WTC11 (cell line): ENCODE measurements around the gene SNIP1. TPM values are rescaled to one million over a fixed set of nuclear protein-coding genes. Genes with fewer than 3 reads are reported as not detected.

Experiments
- ATAC-seq: fragments of 200-7000 bp; cut with Tn5 transposase; 2 replicates; pipeline ENCODE4 v1.10.0; 2021; ENCODE audit warnings: mild to moderate bottlenecking, moderate library complexity
- CTCF ChIA-PET: fragments of 300-600 bp; sonication (Branson Sonifier 250); formaldehyde crosslinking; loops from one replicate; lab custom pipeline; 2021; ENCODE audit warnings: antibody characterized with exemption; lab: Charles Lee
- POLR2A ChIA-PET: fragments of 350-600 bp; sonication (Branson Sonifier 250); formaldehyde crosslinking; loops from one replicate; lab custom pipeline; 2021; ENCODE audit warnings: antibody characterized with exemption; lab: Charles Lee
- DNase-seq: peaks from one replicate; pipeline ENCODE4 v3.0.0; 2021; ENCODE audit warnings: low spot score
- H3K27ac Mint-ChIP-seq: 2 replicates; pipeline ENCODE4 v1.8.0; 2021; ENCODE audit warnings: mixed read lengths
- H3K27me3 Mint-ChIP-seq: 2 replicates; pipeline ENCODE4 v1.8.0; 2021; ENCODE audit warnings: low read depth, mild to moderate bottlenecking, moderate library complexity, mixed read lengths
- H3K36me3 Mint-ChIP-seq: 2 replicates; pipeline ENCODE4 v1.8.0; 2021; ENCODE audit warnings: mixed read lengths
- H3K4me1 Mint-ChIP-seq: 2 replicates; pipeline ENCODE4 v1.8.0; 2022; ENCODE audit warnings: mixed read lengths
- H3K4me3 Mint-ChIP-seq: 2 replicates; pipeline ENCODE4 v1.8.0; 2021; ENCODE audit warnings: mild to moderate bottlenecking, moderate library complexity, mixed read lengths
- H3K9me3 Mint-ChIP-seq: 2 replicates; pipeline ENCODE4 v1.8.0; 2021; ENCODE audit warnings: mixed read lengths
- ATF1 ChIP-seq: sonication (generic); formaldehyde crosslinking; IDR thresholded peaks from 2 replicates; pipeline ENCODE4 v1.8.1; 2023; ENCODE audit warnings: mild to moderate bottlenecking, moderate library complexity, missing genetic modification reagents
- CREM ChIP-seq: sonication (generic); formaldehyde crosslinking; IDR thresholded peaks from 2 replicates; pipeline ENCODE4 v1.8.1; 2022; ENCODE audit warnings: mild to moderate bottlenecking, missing genetic modification reagents, moderate library complexity
- ERG ChIP-seq: fragments of 250-450 bp; sonication (Bioruptor Pico); IDR thresholded peaks from 2 replicates; pipeline ENCODE4 v1.8.0; 2021; ENCODE audit warnings: mild to moderate bottlenecking
- ESRRA ChIP-seq: sonication (generic); formaldehyde crosslinking; IDR thresholded peaks from 2 replicates; pipeline ENCODE4 v1.8.1; 2022; ENCODE audit warnings: mild to moderate bottlenecking, missing genetic modification reagents, borderline replicate concordance
- ETV6 ChIP-seq: sonication (generic); formaldehyde crosslinking; IDR thresholded peaks from 2 replicates; pipeline ENCODE4 v1.8.1; 2022; ENCODE audit warnings: mild to moderate bottlenecking, missing genetic modification reagents
- GABPB1 ChIP-seq: sonication (generic); formaldehyde crosslinking; IDR thresholded peaks from 2 replicates; pipeline ENCODE4 v1.8.1; 2023; ENCODE audit warnings: mild to moderate bottlenecking, missing genetic modification reagents
- GRHL2 ChIP-seq: fragments of 250-450 bp; sonication (Bioruptor Pico); IDR thresholded peaks from 2 replicates; pipeline ENCODE4 v1.8.0; 2022; ENCODE audit warnings: mild to moderate bottlenecking, moderate library complexity; ENCODE audit not compliant: insufficient replicate concordance, severe bottlenecking
- JAZF1 ChIP-seq: fragments of 250-450 bp; sonication (Bioruptor Pico); IDR thresholded peaks from 2 replicates; pipeline ENCODE4 v1.9.0; 2021; ENCODE audit warnings: moderate library complexity, mild to moderate bottlenecking, inconsistent platforms
- JUN ChIP-seq: sonication (generic); formaldehyde crosslinking; IDR thresholded peaks from 2 replicates; pipeline ENCODE4 v1.8.0; 2023; ENCODE audit warnings: mild to moderate bottlenecking, missing genetic modification reagents
- MYBL2 ChIP-seq: sonication (generic); formaldehyde crosslinking; IDR thresholded peaks from 2 replicates; pipeline ENCODE4 v1.8.1; 2023; ENCODE audit warnings: mild to moderate bottlenecking, moderate library complexity, missing genetic modification reagents
- NFATC4 ChIP-seq: fragments of 250-450 bp; sonication (Bioruptor Pico); IDR thresholded peaks from 2 replicates; pipeline ENCODE4 v1.9.0; 2021; ENCODE audit warnings: mild to moderate bottlenecking
- NFYB ChIP-seq: sonication (generic); formaldehyde crosslinking; conservative IDR thresholded peaks from 2 replicates; pipeline ENCODE4 v1.8.0; 2022; ENCODE audit warnings: low read depth, missing genetic modification reagents
- PRRX2 ChIP-seq: fragments of 250-450 bp; sonication (Bioruptor Pico); IDR thresholded peaks from 2 replicates; pipeline ENCODE4 v1.8.0; 2021; ENCODE audit warnings: mild to moderate bottlenecking
- SMAD3 ChIP-seq: sonication (generic); formaldehyde crosslinking; IDR thresholded peaks from 2 replicates; pipeline ENCODE4 v1.8.0; 2022; ENCODE audit warnings: missing genetic modification reagents, mild to moderate bottlenecking, borderline replicate concordance
- TCF7 ChIP-seq: sonication (generic); formaldehyde crosslinking; IDR thresholded peaks from 2 replicates; pipeline ENCODE4 v1.8.0; 2022; ENCODE audit warnings: mild to moderate bottlenecking, low read depth, missing genetic modification reagents, moderate library complexity
- ZBTB43 ChIP-seq: sonication (generic); formaldehyde crosslinking; IDR thresholded peaks from 2 replicates; pipeline ENCODE4 v1.8.1; 2023; ENCODE audit warnings: mild to moderate bottlenecking, missing genetic modification reagents
- ZNF121 ChIP-seq: sonication (generic); formaldehyde crosslinking; IDR thresholded peaks from 2 replicates; pipeline ENCODE4 v1.8.0; 2023; ENCODE audit warnings: missing genetic modification reagents
- ZNF416 ChIP-seq: fragments of 250-450 bp; sonication (Bioruptor Pico); IDR thresholded peaks from 2 replicates; pipeline ENCODE4 v1.9.0; 2021; ENCODE audit warnings: mild to moderate bottlenecking, inconsistent platforms
- total RNA-seq: library from RNA; stranded (reverse); gene quantifications from 3 replicates; pipeline ENCODE4 v1.2.3, GENCODE V29; 2021
- TF ChIP-seq, protein P1 (sequence below): sonication (generic); formaldehyde crosslinking; IDR thresholded peaks from 2 replicates; pipeline ENCODE4 v1.8.1; 2022; ENCODE audit warnings: mild to moderate bottlenecking, missing genetic modification reagents, moderate library complexity, borderline replicate concordance
- TF ChIP-seq, protein P2 (sequence below): fragments of 250-450 bp; sonication (Bioruptor Pico); IDR thresholded peaks from 2 replicates; pipeline ENCODE4 v1.9.0; 2021; ENCODE audit warnings: moderate library complexity, mild to moderate bottlenecking, inconsistent platforms, borderline replicate concordance
- TF ChIP-seq, protein P3 (sequence below): fragments of 200-600 bp; IDR thresholded peaks from 2 replicates; pipeline ENCODE4 v1.8.0; 2022; ENCODE audit warnings: antibody characterized with exemption

SNIP1 gene
- total RNA-seq, 1 experiment from 2014 or later, result 18.3 TPM

DNA sequence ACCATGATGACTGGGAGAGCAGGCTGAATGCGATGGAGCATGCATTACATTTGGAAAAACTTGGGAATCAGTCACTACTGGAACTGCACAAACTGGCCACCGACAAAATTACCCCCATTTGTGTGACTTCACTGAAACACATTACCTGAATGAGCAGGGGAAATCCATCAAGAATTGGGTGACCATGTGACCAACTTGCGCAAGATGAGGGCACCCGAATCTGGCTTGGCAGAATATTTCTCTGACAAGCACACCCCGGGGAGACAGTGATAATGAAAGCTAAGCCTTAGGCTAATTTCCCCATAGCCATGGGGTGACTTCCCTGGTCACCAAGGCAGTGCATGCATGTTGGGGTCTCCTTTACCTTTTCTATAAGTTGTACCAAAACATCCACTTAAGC is 9.1 kb downstream of the SNIP1 start:
- H3K9me3 Mint-ChIP-seq, result no peaks in the 10 kb centered on the region
- no peak overlapping the region for H3K27ac Mint-ChIP-seq
- H3K36me3 Mint-ChIP-seq, result peaks cover 44% of the 10 kb centered on the region
- CTCF ChIA-PET, result interaction anchor here (0.5 kb wide), 1 partner anchor 35 kb away, joined by 3 read pairs; no protein-coding TSS in a partner anchor
- DNase-seq (no peak), ATAC-seq (no peak)
- H3K27me3 Mint-ChIP-seq, result no peaks in the 10 kb centered on the region
- TF ChIP-seq NFATC4 (CRISPR knock-in tag), result no peak
- TF ChIP-seq ZBTB43 (CRISPR knock-in tag), result no peak
- TF ChIP-seq ZNF121 (CRISPR knock-in tag), result no peak
- TF ChIP-seq JAZF1 (CRISPR knock-in tag), result no peak
- TF ChIP-seq, protein P1, sequence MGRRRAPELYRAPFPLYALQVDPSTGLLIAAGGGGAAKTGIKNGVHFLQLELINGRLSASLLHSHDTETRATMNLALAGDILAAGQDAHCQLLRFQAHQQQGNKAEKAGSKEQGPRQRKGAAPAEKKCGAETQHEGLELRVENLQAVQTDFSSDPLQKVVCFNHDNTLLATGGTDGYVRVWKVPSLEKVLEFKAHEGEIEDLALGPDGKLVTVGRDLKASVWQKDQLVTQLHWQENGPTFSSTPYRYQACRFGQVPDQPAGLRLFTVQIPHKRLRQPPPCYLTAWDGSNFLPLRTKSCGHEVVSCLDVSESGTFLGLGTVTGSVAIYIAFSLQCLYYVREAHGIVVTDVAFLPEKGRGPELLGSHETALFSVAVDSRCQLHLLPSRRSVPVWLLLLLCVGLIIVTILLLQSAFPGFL (CRISPR knock-in tag), result no peak
- TF ChIP-seq ATF1, result no peak
- TF ChIP-seq JUN, result no peak
- no peak for TF ChIP-seq TCF7
- TF ChIP-seq ETV6, result no peak
- TF ChIP-seq SMAD3 (CRISPR knock-in tag), result no peak
- no peak for TF ChIP-seq ZNF416 (CRISPR knock-in tag)
- TF ChIP-seq CREM (CRISPR knock-in tag), result no peak
- TF ChIP-seq ESRRA (CRISPR knock-in tag), result no peak
- TF ChIP-seq PRRX2 (CRISPR knock-in tag), result no peak
- TF ChIP-seq, protein P2, sequence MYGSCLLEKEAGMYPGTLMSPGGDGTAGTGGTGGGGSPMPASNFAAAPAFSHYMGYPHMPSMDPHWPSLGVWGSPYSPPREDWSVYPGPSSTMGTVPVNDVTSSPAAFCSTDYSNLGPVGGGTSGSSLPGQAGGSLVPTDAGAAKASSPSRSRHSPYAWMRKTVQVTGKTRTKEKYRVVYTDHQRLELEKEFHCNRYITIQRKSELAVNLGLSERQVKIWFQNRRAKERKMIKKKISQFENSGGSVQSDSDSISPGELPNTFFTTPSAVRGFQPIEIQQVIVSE (CRISPR knock-in tag), result no peak
- TF ChIP-seq, protein P3, sequence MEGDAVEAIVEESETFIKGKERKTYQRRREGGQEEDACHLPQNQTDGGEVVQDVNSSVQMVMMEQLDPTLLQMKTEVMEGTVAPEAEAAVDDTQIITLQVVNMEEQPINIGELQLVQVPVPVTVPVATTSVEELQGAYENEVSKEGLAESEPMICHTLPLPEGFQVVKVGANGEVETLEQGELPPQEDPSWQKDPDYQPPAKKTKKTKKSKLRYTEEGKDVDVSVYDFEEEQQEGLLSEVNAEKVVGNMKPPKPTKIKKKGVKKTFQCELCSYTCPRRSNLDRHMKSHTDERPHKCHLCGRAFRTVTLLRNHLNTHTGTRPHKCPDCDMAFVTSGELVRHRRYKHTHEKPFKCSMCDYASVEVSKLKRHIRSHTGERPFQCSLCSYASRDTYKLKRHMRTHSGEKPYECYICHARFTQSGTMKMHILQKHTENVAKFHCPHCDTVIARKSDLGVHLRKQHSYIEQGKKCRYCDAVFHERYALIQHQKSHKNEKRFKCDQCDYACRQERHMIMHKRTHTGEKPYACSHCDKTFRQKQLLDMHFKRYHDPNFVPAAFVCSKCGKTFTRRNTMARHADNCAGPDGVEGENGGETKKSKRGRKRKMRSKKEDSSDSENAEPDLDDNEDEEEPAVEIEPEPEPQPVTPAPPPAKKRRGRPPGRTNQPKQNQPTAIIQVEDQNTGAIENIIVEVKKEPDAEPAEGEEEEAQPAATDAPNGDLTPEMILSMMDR, result no peak
- TF ChIP-seq ERG, result no peak
- no peaks in the 10 kb centered on the region for H3K4me1 Mint-ChIP-seq
- H3K4me3 Mint-ChIP-seq, result no peak overlapping the region
- POLR2A ChIA-PET, result no interaction called here

- Mint-ChIP-seq H3K36me3 (peaks cover 44% of the 10 kb centered on the region), H3K4me1 (no peaks in the 10 kb centered on the region), H3K27ac (no peak overlapping the region), H3K27me3 (no peaks in the 10 kb centered on the region), H3K9me3 (no peaks in the 10 kb centered on the region), H3K4me3 (no peak overlapping the region)
- TF ChIP-seq MYBL2 (no peak), GRHL2 (CRISPR knock-in tag) (no peak), NFYB (CRISPR knock-in tag) (no peak), GABPB1 (no peak)
- ATAC-seq, result no peak
- CTCF ChIA-PET, result interaction anchor here (0.5 to 0.6 kb wide), 2 partner anchors 35 to 111 kb away, joined by 3 to 4 read pairs; no protein-coding TSS in a partner anchor
- POLR2A ChIA-PET, result no interaction called here
- DNase-seq, result no peak
Observed at GRCh38 chr1:37544530-37544929, 9.6 kb downstream of the SNIP1 start.
